Central memory CD8-positive, alpha-beta T cell (primary cell): ENCODE data around the gene NDUFA11.

ENCODE experiments used
- ATAC-seq: fragments of 150-1000 bp; cut with Tn5 transposase; replicated peaks from 2 replicates; pipeline ENCODE4 v1.10.0; 2022; ENCODE audit warnings: mild to moderate bottlenecking, moderate FRiP score, moderate number of reproducible peaks; ENCODE audit not compliant: poor library complexity, severe bottlenecking; ENCODE audit errors: extremely low read depth
- DNase-seq, 2 donors: peaks; one replicate each; pipeline ENCODE4 v3.0.0; 2021; ENCODE audit warnings: low spot score in 2 of 2
- H3K27ac Mint-ChIP-seq: one replicate; pipeline ENCODE4 v1.8.0; 2022; ENCODE audit warnings: low read depth, mild to moderate bottlenecking, moderate library complexity, mixed read lengths
- H3K27me3 Mint-ChIP-seq: one replicate; pipeline ENCODE4 v1.8.0; 2022; ENCODE audit warnings: mixed read lengths
- H3K36me3 Mint-ChIP-seq: one replicate; pipeline ENCODE4 v1.8.0; 2022; ENCODE audit warnings: mild to moderate bottlenecking, moderate library complexity, mixed read lengths; ENCODE audit not compliant: insufficient read depth
- H3K4me1 Mint-ChIP-seq: one replicate; pipeline ENCODE4 v1.8.0; 2022; ENCODE audit warnings: mixed read lengths
- H3K4me3 Mint-ChIP-seq: one replicate; pipeline ENCODE4 v1.8.0; 2022; ENCODE audit warnings: mild to moderate bottlenecking, moderate library complexity, mixed read lengths
- H3K9me3 Mint-ChIP-seq: one replicate; pipeline ENCODE4 v1.8.0; 2022; ENCODE audit warnings: mixed read lengths

The NDUFA11 gene

DNA sequence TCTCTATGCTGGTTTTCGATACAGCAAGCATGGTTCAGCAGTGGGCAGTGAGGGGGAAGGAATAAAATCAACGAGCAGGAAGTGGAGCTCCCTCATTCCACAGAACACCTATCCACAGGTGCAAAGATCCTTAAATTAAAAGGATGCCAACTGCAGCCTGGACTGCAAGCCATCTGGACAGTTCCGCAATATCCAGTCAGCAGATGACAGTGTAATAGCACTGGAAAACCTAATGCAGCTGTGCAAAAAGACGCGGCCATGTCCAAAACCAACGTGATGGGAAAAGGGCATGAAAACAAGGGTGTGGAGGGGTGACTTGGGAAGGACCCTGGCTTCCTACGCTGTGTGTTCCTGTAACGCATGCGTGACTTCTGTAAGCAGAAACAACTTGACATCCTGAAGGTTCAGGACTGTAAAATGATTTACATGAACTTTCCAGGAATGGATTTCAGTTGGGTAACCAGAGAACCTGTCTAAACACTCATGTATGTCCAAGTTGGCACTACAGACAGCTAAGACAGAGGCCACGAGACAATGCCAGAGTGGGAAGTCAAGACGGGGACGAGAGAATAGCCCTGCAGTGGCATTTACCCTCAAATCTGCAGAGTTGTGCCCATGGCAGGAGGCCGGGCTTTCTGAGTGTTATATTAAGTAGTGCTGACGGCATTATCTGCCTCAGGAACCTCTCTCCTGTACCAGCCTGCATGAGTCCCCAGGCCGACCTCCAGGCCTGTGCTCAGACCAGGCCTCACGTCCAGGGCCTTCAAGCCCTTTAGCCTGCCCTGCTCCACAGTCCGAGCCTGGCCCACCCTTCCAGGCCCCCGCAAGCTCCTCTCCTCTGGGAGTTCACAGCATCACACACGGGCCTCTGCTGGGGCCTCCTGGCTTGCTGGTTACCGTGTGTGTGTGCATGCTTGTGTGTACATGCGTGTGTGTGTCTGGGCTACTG lies 36.9 kb upstream of the NDUFA11 start:
- H3K27me3 Mint-ChIP-seq: no peaks in the 10 kb centered on the region
- no peak overlapping the region for H3K4me3 Mint-ChIP-seq
- DNase-seq: no peak
- H3K27ac Mint-ChIP-seq: peak overlapping the region; percentile 53
- H3K4me1 Mint-ChIP-seq: peaks cover 28% of the 10 kb centered on the region
- peaks cover 20% of the 10 kb centered on the region for H3K36me3 Mint-ChIP-seq
- ATAC-seq: no peak
- no peaks in the 10 kb centered on the region for H3K9me3 Mint-ChIP-seq

DNA sequence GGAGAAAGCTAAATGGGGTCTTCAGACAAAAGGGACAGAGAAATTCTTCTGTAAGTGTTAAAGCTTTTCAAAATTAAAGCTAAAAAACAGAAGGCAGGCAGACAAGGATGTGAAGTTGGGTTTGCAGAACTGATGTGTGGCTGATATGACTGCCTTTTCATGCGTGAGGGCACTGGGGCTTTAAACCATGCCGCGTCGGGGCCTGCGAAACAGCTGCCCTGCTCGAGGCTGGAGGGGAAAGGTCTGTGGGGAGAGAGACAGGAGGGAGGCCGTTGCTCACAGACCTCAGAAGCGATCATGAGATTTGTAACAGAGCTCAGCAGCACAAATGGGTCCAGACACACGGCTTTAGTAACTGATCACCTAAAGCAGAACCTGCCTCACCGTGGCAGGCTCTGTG lies 34.0 kb upstream of the NDUFA11 start:
- peaks cover 23% of the 10 kb centered on the region for H3K36me3 Mint-ChIP-seq
- H3K4me3 Mint-ChIP-seq: no peak overlapping the region
- ATAC-seq: no peak
- peak overlapping the region; percentile 11 for H3K27ac Mint-ChIP-seq
- H3K27me3 Mint-ChIP-seq: no peaks in the 10 kb centered on the region
- peaks cover 19% of the 10 kb centered on the region for H3K4me1 Mint-ChIP-seq
- H3K9me3 Mint-ChIP-seq: no peaks in the 10 kb centered on the region
- DNase-seq: no peak

DNA sequence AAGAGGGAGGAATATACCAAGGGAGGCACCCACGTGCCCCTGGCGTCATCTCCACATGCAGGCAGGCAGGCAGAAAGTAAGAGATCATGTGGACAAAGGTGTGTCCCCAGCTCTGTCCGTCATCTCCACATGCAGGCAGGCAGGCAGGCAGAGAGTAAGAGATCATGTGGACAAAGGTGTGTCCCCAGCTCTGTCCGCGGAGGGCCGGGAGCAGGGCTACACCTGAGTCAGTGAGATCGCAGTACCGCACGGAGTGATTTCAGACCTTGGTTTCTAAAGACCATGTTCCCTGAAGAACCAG lies 32.7 kb upstream of the NDUFA11 start:
- no peak overlapping the region for H3K4me3 Mint-ChIP-seq
- peaks cover 19% of the 10 kb centered on the region for H3K4me1 Mint-ChIP-seq
- H3K9me3 Mint-ChIP-seq: no peaks in the 10 kb centered on the region
- no peak overlapping the region for H3K27ac Mint-ChIP-seq
- ATAC-seq (no peak), DNase-seq (no peak)
- peaks cover 29% of the 10 kb centered on the region for H3K36me3 Mint-ChIP-seq
- no peaks in the 10 kb centered on the region for H3K27me3 Mint-ChIP-seq

DNA sequence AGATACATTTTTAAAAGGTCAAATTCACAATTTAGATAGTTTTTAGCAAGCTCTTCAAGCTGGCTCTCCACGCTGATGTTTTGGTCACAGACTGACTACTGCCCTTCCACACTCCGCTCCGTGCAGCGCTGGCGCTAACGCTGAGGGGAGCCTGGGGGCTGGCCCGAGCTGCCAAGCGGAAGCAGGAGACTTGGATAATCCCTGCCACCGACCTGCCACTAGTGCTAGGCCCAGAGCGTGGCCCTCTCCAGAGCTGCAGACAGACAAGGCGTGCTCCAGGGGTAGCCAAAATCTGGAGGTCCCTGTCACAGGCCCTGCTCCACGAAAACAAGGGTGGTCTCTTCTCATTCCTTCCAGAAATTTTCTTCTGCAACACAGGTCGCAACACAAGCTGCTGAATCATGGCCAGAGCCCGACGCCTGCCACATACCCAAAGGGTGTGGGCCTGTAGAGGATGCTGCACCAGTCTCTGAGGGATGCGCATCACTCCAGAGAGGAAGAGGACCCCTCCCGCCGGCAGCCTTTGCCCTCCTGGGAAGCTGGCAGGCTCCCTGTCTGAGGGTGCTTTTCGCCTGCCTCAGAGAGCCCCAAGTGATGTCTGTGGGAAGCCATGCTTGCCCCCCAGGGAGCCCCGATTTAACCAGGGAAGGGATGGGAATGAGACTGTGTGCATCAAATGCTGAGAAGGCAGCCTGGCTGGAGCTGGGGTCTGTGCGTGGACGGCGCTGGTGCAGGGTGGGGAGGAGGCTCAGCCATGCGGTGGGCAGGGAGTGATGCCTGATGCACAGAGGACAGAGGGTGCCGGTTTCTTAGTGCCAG lies 32.1 kb upstream of the NDUFA11 start:
- Mint-ChIP-seq H3K27ac (peak overlapping the region; percentile 55), H3K4me1 (peaks cover 19% of the 10 kb centered on the region), H3K9me3 (no peaks in the 10 kb centered on the region), H3K36me3 (peaks cover 29% of the 10 kb centered on the region), H3K27me3 (no peaks in the 10 kb centered on the region), H3K4me3 (no peak overlapping the region)
- DNase-seq (no peak), ATAC-seq (no peak)

DNA sequence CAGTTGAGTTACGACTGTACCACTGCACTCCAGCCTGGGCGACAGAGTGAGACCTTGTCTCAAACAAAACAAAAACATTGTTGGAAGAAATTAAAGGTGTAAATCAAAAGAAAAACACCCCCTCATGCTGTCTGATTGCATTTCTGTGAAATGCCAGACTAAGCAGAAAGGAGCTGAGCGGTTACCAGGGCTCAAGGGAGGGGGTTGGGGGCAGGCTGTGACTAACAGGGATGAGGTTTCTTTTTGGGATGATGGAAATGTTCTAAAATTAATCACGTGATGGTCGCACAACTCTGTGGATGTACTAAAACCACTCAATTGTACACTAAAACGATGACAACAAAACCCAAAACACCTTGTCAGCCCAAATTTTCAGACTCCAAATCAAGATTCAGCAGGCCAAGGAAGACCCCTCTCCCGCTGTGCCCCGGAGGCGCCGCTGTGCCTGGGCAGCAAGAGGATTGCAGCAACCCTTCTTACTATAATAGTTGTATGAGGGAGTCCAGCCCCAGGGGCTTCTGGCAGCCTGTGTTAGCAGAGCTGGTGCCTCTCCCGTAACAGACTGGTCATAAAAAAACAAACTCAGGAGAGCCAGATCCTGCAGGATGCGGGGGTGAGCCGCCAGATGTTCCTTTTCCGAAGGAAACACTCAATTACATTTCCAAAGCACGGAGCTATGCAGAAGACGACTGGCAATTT lies 31.3 kb upstream of the NDUFA11 start:
- no peaks in the 10 kb centered on the region for H3K9me3 Mint-ChIP-seq
- peaks cover 26% of the 10 kb centered on the region for H3K36me3 Mint-ChIP-seq
- DNase-seq (no peak), ATAC-seq (no peak)
- H3K27me3 Mint-ChIP-seq: no peaks in the 10 kb centered on the region
- H3K27ac Mint-ChIP-seq: peak overlapping the region; percentile 55
- no peak overlapping the region for H3K4me3 Mint-ChIP-seq
- peaks cover 19% of the 10 kb centered on the region for H3K4me1 Mint-ChIP-seq

DNA sequence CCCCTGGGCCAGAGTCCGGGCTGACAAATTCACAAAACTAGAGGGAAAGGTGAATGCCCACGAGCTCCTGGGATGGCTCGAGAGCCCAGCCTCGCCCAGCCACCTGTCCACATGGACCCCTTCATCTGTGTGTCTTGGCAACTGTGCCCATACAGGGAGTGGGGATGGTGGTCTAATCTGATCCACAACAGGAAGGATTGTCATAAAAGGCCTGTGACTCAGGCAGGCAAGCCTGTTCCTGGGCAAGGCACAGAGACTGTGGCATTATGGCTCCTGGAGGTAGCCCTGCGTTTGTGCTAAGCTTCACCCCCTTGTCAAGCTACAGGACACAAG lies 30.4 kb upstream of the NDUFA11 start:
- ATAC-seq: no peak
- peaks cover 25% of the 10 kb centered on the region for H3K36me3 Mint-ChIP-seq
- peaks cover 19% of the 10 kb centered on the region for H3K4me1 Mint-ChIP-seq
- H3K27ac Mint-ChIP-seq: no peak overlapping the region
- no peaks in the 10 kb centered on the region for H3K9me3 Mint-ChIP-seq
- no peak for DNase-seq
- no peak overlapping the region for H3K4me3 Mint-ChIP-seq
- no peaks in the 10 kb centered on the region for H3K27me3 Mint-ChIP-seq

DNA sequence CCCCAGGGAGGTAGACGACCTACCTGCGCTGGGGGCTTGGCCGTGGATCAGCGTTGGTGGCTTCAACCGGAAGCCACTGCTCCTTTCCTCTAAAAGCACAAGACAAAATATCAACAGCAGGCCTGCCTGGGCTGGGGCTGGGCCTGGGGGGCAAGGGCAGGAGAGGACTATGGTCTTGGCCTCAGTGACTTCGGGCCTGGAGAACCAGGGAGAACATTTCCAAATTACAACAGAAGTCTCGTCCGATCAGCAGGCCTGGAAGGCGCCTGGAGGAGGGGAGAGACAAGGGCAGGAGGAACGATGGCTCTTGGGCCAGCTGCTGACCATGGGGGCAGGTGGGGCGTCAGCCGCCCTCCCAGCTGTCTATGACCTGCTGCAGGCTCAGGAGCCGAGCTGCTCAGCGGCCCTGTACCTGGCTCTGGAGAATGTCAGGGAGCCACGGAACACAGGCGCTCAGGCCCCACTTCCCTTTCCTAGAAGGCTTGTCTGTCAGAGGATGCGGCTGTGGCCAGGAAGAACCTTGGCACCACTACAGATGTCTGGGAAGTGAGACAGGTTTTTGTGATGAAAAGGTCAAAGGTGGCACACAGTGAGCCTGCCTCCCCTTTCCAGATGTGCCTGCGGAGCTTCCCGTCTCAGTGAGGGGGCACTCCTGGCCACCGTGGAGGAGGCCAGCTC lies 29.9 kb upstream of the NDUFA11 start:
- Mint-ChIP-seq H3K36me3 (peaks cover 25% of the 10 kb centered on the region), H3K9me3 (no peaks in the 10 kb centered on the region), H3K4me1 (peaks cover 19% of the 10 kb centered on the region), H3K27ac (no peak overlapping the region), H3K27me3 (no peaks in the 10 kb centered on the region), H3K4me3 (no peak overlapping the region)
- no peak for ATAC-seq
- no peak for DNase-seq

DNA sequence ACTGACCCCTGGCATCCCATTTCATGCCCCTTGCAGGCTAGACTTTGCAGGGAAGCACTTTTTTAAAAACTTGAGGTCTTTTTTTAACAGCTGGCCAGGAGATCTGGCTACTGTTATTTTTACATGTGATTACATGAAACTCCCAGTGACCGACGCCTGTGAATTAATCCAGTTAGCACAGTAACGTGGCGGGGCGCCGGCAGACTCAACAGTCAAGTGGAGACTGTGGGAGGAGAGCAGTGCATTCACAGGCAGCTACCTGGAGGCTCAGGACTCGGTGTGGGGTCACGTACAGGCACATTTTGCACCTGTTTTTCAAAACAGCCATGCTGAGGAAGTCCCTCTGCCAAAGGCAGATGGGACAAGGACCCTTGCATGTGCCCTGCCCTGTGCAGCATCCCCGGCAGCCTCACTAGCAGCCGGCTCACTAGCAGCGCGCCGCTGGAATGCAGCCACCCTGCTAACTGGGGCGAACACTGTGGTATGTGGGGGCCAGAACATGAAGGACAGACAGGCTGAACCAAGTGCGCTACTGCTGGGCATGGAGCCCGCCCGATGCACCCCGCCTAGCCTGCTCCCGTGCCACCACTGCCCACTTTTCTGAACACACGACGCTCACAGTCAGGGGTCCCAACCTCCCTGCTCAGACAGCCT lies 29.1 kb upstream of the NDUFA11 start:
- DNase-seq: no peak
- peaks cover 27% of the 10 kb centered on the region for H3K36me3 Mint-ChIP-seq
- peaks cover 19% of the 10 kb centered on the region for H3K4me1 Mint-ChIP-seq
- ATAC-seq: no peak
- no peak overlapping the region for H3K4me3 Mint-ChIP-seq
- no peaks in the 10 kb centered on the region for H3K9me3 Mint-ChIP-seq
- H3K27ac Mint-ChIP-seq: no peak overlapping the region
- no peaks in the 10 kb centered on the region for H3K27me3 Mint-ChIP-seq

DNA sequence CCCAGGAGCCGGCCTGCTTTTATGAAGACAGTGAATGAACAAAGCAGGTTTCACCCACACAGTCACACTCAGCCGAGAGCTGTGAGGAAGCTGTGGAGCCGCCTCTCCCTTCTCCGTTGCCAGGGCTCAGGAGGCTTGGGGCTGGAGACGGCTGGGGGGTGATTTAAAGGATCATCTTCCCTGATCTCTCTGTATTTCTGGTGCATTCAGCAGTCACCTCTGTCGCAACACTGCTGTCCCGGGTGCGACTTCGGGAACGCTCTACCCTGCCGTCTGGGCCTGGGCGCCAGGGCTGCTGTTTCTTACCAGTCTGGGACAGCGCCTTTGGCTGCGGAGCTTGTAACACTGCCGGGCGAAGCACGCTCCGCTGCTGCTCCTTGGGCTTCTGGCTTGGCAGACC lies 28.6 kb upstream of the NDUFA11 start:
- Mint-ChIP-seq H3K9me3 (no peaks in the 10 kb centered on the region), H3K4me1 (peaks cover 14% of the 10 kb centered on the region), H3K27ac (no peak overlapping the region), H3K27me3 (no peaks in the 10 kb centered on the region), H3K4me3 (no peak overlapping the region), H3K36me3 (peaks cover 31% of the 10 kb centered on the region)
- no peak for ATAC-seq
- DNase-seq: no peak

DNA sequence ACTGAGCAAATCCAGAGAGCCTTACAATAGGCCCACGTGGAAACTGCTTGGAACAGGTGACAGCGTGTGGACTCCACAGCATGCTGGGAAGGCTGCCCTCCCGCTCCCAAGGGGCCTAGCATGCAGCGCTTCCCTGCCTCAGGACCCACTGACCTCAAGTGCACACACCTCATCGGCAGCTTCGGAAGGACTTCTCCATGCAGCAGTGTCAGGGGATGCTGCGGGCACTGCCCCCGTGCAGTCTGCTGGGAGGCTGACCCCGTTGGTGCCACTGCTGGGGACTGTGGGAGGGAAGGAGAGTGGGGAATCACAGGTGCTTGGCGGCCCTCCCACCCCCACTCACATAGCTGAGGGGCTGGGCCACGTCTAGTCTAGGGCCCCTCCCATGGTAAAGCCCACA lies 27.7 kb upstream of the NDUFA11 start:
- ATAC-seq: no peak
- Mint-ChIP-seq H3K36me3 (peaks cover 29% of the 10 kb centered on the region), H3K4me3 (no peak overlapping the region)

DNA sequence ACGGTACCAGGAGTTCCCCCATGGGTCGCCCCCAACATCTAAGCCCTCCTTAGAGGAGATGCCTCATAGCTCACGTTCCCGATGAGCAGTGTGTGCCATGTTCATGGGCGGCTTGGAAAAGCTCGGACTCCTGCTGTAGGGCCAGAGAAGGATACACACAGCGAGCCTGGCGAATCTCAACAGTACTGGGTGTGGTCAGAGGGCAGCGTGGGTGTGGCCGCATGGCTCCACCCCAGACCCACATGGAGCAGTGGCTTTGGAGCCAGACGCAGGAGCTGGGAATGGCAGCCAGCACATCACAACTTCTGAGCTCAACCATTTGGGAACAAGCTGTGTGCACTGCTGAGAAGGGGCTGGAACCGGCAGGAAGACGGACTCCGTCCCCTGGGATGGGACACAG lies 26.0 kb upstream of the NDUFA11 start:
- DNase-seq: no peak
- no peaks in the 10 kb centered on the region for H3K9me3 Mint-ChIP-seq
- H3K4me1 Mint-ChIP-seq: peaks cover 3% of the 10 kb centered on the region
- peaks cover 27% of the 10 kb centered on the region for H3K36me3 Mint-ChIP-seq
- no peaks in the 10 kb centered on the region for H3K27me3 Mint-ChIP-seq
- no peak overlapping the region for H3K4me3 Mint-ChIP-seq
- H3K27ac Mint-ChIP-seq: no peak overlapping the region
- ATAC-seq: no peak

More for the DNA sequence above, 27.7 kb upstream of the NDUFA11 start:
- Mint-ChIP-seq H3K9me3 (no peaks in the 10 kb centered on the region), H3K4me1 (peaks cover 14% of the 10 kb centered on the region), H3K27me3 (no peaks in the 10 kb centered on the region), H3K27ac (no peak overlapping the region)
- no peak for DNase-seq

DNA sequence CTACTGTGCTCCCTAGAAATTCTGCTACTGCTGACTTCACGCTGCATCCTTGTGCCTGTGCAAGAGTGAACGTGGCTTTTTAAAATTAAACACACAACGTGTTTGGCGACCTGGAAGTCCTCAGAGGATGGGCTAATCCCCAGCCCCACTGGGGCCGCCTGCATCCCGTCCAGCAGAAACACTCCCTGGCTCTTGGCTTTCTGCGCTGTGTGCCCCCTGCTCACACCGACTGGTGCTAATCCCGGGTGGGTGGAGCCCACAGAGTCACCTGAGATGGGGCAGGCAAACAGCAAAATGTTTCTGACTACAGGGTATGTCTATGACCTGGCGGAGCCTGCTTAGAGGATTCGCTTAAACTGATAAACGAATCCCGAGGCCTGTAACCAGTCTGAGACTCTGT lies 25.6 kb upstream of the NDUFA11 start:
- no peak overlapping the region for H3K27ac Mint-ChIP-seq
- H3K27me3 Mint-ChIP-seq: no peaks in the 10 kb centered on the region

More for the DNA sequence above, 25.6 kb upstream of the NDUFA11 start:
- no peak for ATAC-seq
- no peaks in the 10 kb centered on the region for H3K9me3 Mint-ChIP-seq
- peaks cover 27% of the 10 kb centered on the region for H3K36me3 Mint-ChIP-seq
- no peak overlapping the region for H3K4me3 Mint-ChIP-seq
- no peak for DNase-seq
- no peaks in the 10 kb centered on the region for H3K4me1 Mint-ChIP-seq
